ENCODE measurements around the gene SLC25A24.

Gene SLC25A24

GRCh38 chr1:108190001-108190634 is 10.0 kb downstream of the SLC25A24 start:
- no peak overlapping the region for H3K27ac ChIP-seq (ENCODE audit: low read depth, low read length)
- H3K79me1 ChIP-seq (ENCODE audit: low read length): no peaks in the 10 kb centered on the region
- no peak overlapping the region for H3K14ac ChIP-seq (ENCODE audit: low read length)
- no peaks in the 10 kb centered on the region for H3K27me3 ChIP-seq (ENCODE audit: insufficient read depth, low read length)
- H3K79me2 ChIP-seq (ENCODE audit: control insufficient read depth, insufficient read depth, low read length, poor library complexity): peaks cover 4% of the 10 kb centered on the region
- H4K8ac ChIP-seq (ENCODE audit: low read depth, low read length): no peak overlapping the region
- no peak overlapping the region for H3K23ac ChIP-seq (ENCODE audit: low read length)
- no peak overlapping the region for H3K4me2 ChIP-seq (ENCODE audit: low read length)
- no peak overlapping the region for H3K4me3 ChIP-seq (ENCODE audit: low read depth, low read length)
- H2AFZ ChIP-seq (ENCODE audit: insufficient read depth, low read length, poor library complexity): no peak overlapping the region
- no peaks in the 10 kb centered on the region for H3K9me3 ChIP-seq (ENCODE audit: insufficient read depth, low read depth, low read length)
- no peak overlapping the region for H2BK120ac ChIP-seq (ENCODE audit: insufficient read depth, low read length, poor library complexity)
- no peak overlapping the region for H4K91ac ChIP-seq (ENCODE audit: low read depth, low read length)
- no peak overlapping the region for H3K9ac ChIP-seq (ENCODE audit: low read length)
- peaks cover 11 to 12% of the 10 kb centered on the region in 2 experiments for H3K36me3 ChIP-seq (ENCODE audit: control insufficient read depth in 1 of 2, insufficient read depth in 2 of 2, low read length in 2 of 2)
- H3K4me1 ChIP-seq (ENCODE audit: control insufficient read depth in 1 of 2, insufficient read depth in 2 of 2, low read length in 2 of 2): no peaks in the 10 kb centered on the region
- no peak overlapping the region for H2BK12ac ChIP-seq (ENCODE audit: low read length)
- H3K18ac ChIP-seq (ENCODE audit: low read length): no peak overlapping the region
- no CpG with 5 or more reads among the region's 7 CpGs for WGBS (ENCODE audit: extremely low coverage, insufficient coverage, insufficient read length)
- no peak overlapping the region for H2BK5ac ChIP-seq (ENCODE audit: low read depth, low read length, poor library complexity)
- no peak overlapping the region for H2AK5ac ChIP-seq (ENCODE audit: low read length)
- H4K12ac ChIP-seq (ENCODE audit: low read depth, low read length): no peak overlapping the region
- H3K4ac ChIP-seq (ENCODE audit: low read depth, low read length): peak overlapping the region; percentile 75
- DNase-seq: no peak

GRCh38 chr1:108188801-108189200 is 11.3 kb downstream of the SLC25A24 start:
- no peaks in the 10 kb centered on the region for H3K79me1 ChIP-seq (ENCODE audit: low read length)
- H2AFZ ChIP-seq (ENCODE audit: insufficient read depth, low read length, poor library complexity): no peak overlapping the region
- H3K9ac ChIP-seq (ENCODE audit: low read length): no peak overlapping the region
- DNase-seq: no peak
- H3K79me2 ChIP-seq (ENCODE audit: control insufficient read depth, insufficient read depth, low read length, poor library complexity): peaks cover 4% of the 10 kb centered on the region
- H4K91ac ChIP-seq (ENCODE audit: low read depth, low read length): no peak overlapping the region
- no peak overlapping the region for H3K23ac ChIP-seq (ENCODE audit: low read length)
- no peak overlapping the region for H3K14ac ChIP-seq (ENCODE audit: low read length)
- H3K4me2 ChIP-seq (ENCODE audit: low read length): no peak overlapping the region
- H4K12ac ChIP-seq (ENCODE audit: low read depth, low read length): no peak overlapping the region
- no CpG with 5 or more reads among the region's 1 CpG for WGBS (ENCODE audit: extremely low coverage, insufficient coverage, insufficient read length)
- H2AK5ac ChIP-seq (ENCODE audit: low read length): no peak overlapping the region
- no peak overlapping the region for H3K4me3 ChIP-seq (ENCODE audit: low read depth, low read length)
- H3K18ac ChIP-seq (ENCODE audit: low read length): no peak overlapping the region
- H3K4ac ChIP-seq (ENCODE audit: low read depth, low read length): peak overlapping the region; percentile 46
- H2BK120ac ChIP-seq (ENCODE audit: insufficient read depth, low read length, poor library complexity): no peak overlapping the region
- no peak overlapping the region for H3K27ac ChIP-seq (ENCODE audit: low read depth, low read length)
- no peaks in the 10 kb centered on the region for H3K4me1 ChIP-seq (ENCODE audit: control insufficient read depth in 1 of 2, insufficient read depth in 2 of 2, low read length in 2 of 2)
- no peak overlapping the region for H2BK12ac ChIP-seq (ENCODE audit: low read length)
- peaks cover 10 to 11% of the 10 kb centered on the region in 2 experiments for H3K36me3 ChIP-seq (ENCODE audit: control insufficient read depth in 1 of 2, insufficient read depth in 2 of 2, low read length in 2 of 2)
- H3K9me3 ChIP-seq (ENCODE audit: insufficient read depth, low read depth, low read length): no peaks in the 10 kb centered on the region
- no peak overlapping the region for H2BK5ac ChIP-seq (ENCODE audit: low read depth, low read length, poor library complexity)
- no peak overlapping the region for H4K8ac ChIP-seq (ENCODE audit: low read depth, low read length)
- H3K27me3 ChIP-seq (ENCODE audit: insufficient read depth, low read length): no peaks in the 10 kb centered on the region

GRCh38 chr1:108182959-108183700 is 17.0 kb downstream of the SLC25A24 start:
- Histone ChIP-seq H3K18ac (ENCODE audit: low read length) (no peak overlapping the region), H3K79me1 (ENCODE audit: low read length) (no peaks in the 10 kb centered on the region), H3K4me1 (ENCODE audit: control insufficient read depth in 1 of 2, insufficient read depth in 2 of 2, low read length in 2 of 2) (no peaks in the 10 kb centered on the region), H2BK5ac (ENCODE audit: low read depth, low read length, poor library complexity) (no peak overlapping the region), H3K9me3 (ENCODE audit: insufficient read depth, low read depth, low read length) (no peaks in the 10 kb centered on the region), H4K8ac (ENCODE audit: low read depth, low read length) (no peak overlapping the region), H3K9ac (ENCODE audit: low read length) (no peak overlapping the region), H3K36me3 (ENCODE audit: control insufficient read depth in 1 of 2, insufficient read depth in 2 of 2, low read length in 2 of 2) (peaks cover 6 to 8% of the 10 kb centered on the region in 2 experiments), H4K12ac (ENCODE audit: low read depth, low read length) (no peak overlapping the region), H3K4me3 (ENCODE audit: low read depth, low read length) (no peak overlapping the region), H3K79me2 (ENCODE audit: control insufficient read depth, insufficient read depth, low read length, poor library complexity) (peaks cover 1% of the 10 kb centered on the region), H2BK12ac (ENCODE audit: low read length) (no peak overlapping the region), H3K4me2 (ENCODE audit: low read length) (no peak overlapping the region), H3K27me3 (ENCODE audit: insufficient read depth, low read length) (no peaks in the 10 kb centered on the region), H4K91ac (ENCODE audit: low read depth, low read length) (no peak overlapping the region), H2BK120ac (ENCODE audit: insufficient read depth, low read length, poor library complexity) (no peak overlapping the region), H3K4ac (ENCODE audit: low read depth, low read length) (no peak overlapping the region), H3K23ac (ENCODE audit: low read length) (no peak overlapping the region), H2AFZ (ENCODE audit: insufficient read depth, low read length, poor library complexity) (no peak overlapping the region), H2AK5ac (ENCODE audit: low read length) (no peak overlapping the region), H3K27ac (ENCODE audit: low read depth, low read length) (no peak overlapping the region), H3K14ac (ENCODE audit: low read length) (no peak overlapping the region)
- no CpG with 5 or more reads among the region's 2 CpGs for WGBS (ENCODE audit: extremely low coverage, insufficient coverage, insufficient read length)
- DNase-seq: no peak

- Histone ChIP-seq H3K9ac (ENCODE audit: low read length) (no peak overlapping the region), H3K79me1 (ENCODE audit: low read length) (no peaks in the 10 kb centered on the region)
Measured at GRCh38 chr1:108179018-108179417, 21.1 kb downstream of the SLC25A24 start.

More at GRCh38 chr1:108179018-108179417, 21.1 kb downstream of the SLC25A24 start:
- Histone ChIP-seq H3K27me3 (ENCODE audit: insufficient read depth, low read length) (no peaks in the 10 kb centered on the region), H2AFZ (ENCODE audit: insufficient read depth, low read length, poor library complexity) (no peak overlapping the region), H4K8ac (ENCODE audit: low read depth, low read length) (no peak overlapping the region), H3K4me3 (ENCODE audit: low read depth, low read length) (no peak overlapping the region), H3K14ac (ENCODE audit: low read length) (no peak overlapping the region), H3K18ac (ENCODE audit: low read length) (no peak overlapping the region), H2BK120ac (ENCODE audit: insufficient read depth, low read length, poor library complexity) (no peak overlapping the region), H3K27ac (ENCODE audit: low read depth, low read length) (no peak overlapping the region), H3K4ac (ENCODE audit: low read depth, low read length) (no peak overlapping the region), H4K91ac (ENCODE audit: low read depth, low read length) (no peak overlapping the region), H2BK5ac (ENCODE audit: low read depth, low read length, poor library complexity) (no peak overlapping the region), H3K9me3 (ENCODE audit: insufficient read depth, low read depth, low read length) (peaks cover 8% of the 10 kb centered on the region), H3K36me3 (ENCODE audit: control insufficient read depth in 1 of 2, insufficient read depth in 2 of 2, low read length in 2 of 2) (peaks cover 18 to 19% of the 10 kb centered on the region in 2 experiments), H3K4me1 (ENCODE audit: control insufficient read depth in 1 of 2, insufficient read depth in 2 of 2, low read length in 2 of 2) (no peaks in the 10 kb centered on the region), H3K79me2 (ENCODE audit: control insufficient read depth, insufficient read depth, low read length, poor library complexity) (no peaks in the 10 kb centered on the region), H2BK12ac (ENCODE audit: low read length) (no peak overlapping the region), H2AK5ac (ENCODE audit: low read length) (no peak overlapping the region), H3K4me2 (ENCODE audit: low read length) (no peak overlapping the region), H3K23ac (ENCODE audit: low read length) (no peak overlapping the region), H4K12ac (ENCODE audit: low read depth, low read length) (no peak overlapping the region)
- DNase-seq: no peak
- WGBS (ENCODE audit: extremely low coverage, insufficient coverage, insufficient read length): no CpG with 5 or more reads among the region's 1 CpG

Measured in trophoblast cell (in vitro differentiated cells and primary cell).